WTC11 (cell line): Measurements from ENCODE around the gene MAP4. TPM values are rescaled to one million over a fixed set of nuclear protein-coding genes. Genes with fewer than 3 reads are reported as not detected.
A peak's percentile ranks its signal among the peaks of the same experiment; 100 is the strongest.

ENCODE experiments used
- ATAC-seq: fragments of 200-7000 bp; cut with Tn5 transposase; 2 replicates; pipeline ENCODE4 v1.10.0; 2021; ENCODE audit warnings: mild to moderate bottlenecking, moderate library complexity
- CTCF ChIA-PET: fragments of 300-600 bp; sonication (Branson Sonifier 250); formaldehyde crosslinking; loops from one replicate; lab custom pipeline; 2021; ENCODE audit warnings: antibody characterized with exemption; lab: Charles Lee
- POLR2A ChIA-PET: fragments of 350-600 bp; sonication (Branson Sonifier 250); formaldehyde crosslinking; loops from one replicate; lab custom pipeline; 2021; ENCODE audit warnings: antibody characterized with exemption; lab: Charles Lee
- DNase-seq: peaks from one replicate; pipeline ENCODE4 v3.0.0; 2021; ENCODE audit warnings: low spot score
- H3K27ac Mint-ChIP-seq: 2 replicates; pipeline ENCODE4 v1.8.0; 2021; ENCODE audit warnings: mixed read lengths
- H3K27me3 Mint-ChIP-seq: 2 replicates; pipeline ENCODE4 v1.8.0; 2021; ENCODE audit warnings: low read depth, mild to moderate bottlenecking, moderate library complexity, mixed read lengths
- H3K36me3 Mint-ChIP-seq: 2 replicates; pipeline ENCODE4 v1.8.0; 2021; ENCODE audit warnings: mixed read lengths
- H3K4me1 Mint-ChIP-seq: 2 replicates; pipeline ENCODE4 v1.8.0; 2022; ENCODE audit warnings: mixed read lengths
- H3K4me3 Mint-ChIP-seq: 2 replicates; pipeline ENCODE4 v1.8.0; 2021; ENCODE audit warnings: mild to moderate bottlenecking, moderate library complexity, mixed read lengths
- H3K9me3 Mint-ChIP-seq: 2 replicates; pipeline ENCODE4 v1.8.0; 2021; ENCODE audit warnings: mixed read lengths
- ATF3 ChIP-seq: sonication (generic); formaldehyde crosslinking; conservative IDR thresholded peaks from 2 replicates; pipeline ENCODE4 v1.8.1; 2022; ENCODE audit warnings: mild to moderate bottlenecking, missing genetic modification reagents
- CREM ChIP-seq: sonication (generic); formaldehyde crosslinking; IDR thresholded peaks from 2 replicates; pipeline ENCODE4 v1.8.1; 2022; ENCODE audit warnings: mild to moderate bottlenecking, missing genetic modification reagents, moderate library complexity
- FOXP1 ChIP-seq: sonication (generic); formaldehyde crosslinking; IDR thresholded peaks from 2 replicates; pipeline ENCODE4 v1.8.0; 2022; ENCODE audit warnings: missing genetic modification reagents, mild to moderate bottlenecking, moderate library complexity, borderline replicate concordance
- FOXP4 ChIP-seq: sonication (generic); formaldehyde crosslinking; IDR thresholded peaks from 2 replicates; pipeline ENCODE4 v1.8.0; 2022; ENCODE audit warnings: mild to moderate bottlenecking, missing genetic modification reagents
- IRF1 ChIP-seq: sonication (generic); formaldehyde crosslinking; IDR thresholded peaks from 2 replicates; pipeline ENCODE4 v1.8.0; 2023; ENCODE audit warnings: missing genetic modification reagents
- IRF2 ChIP-seq: sonication (generic); formaldehyde crosslinking; IDR thresholded peaks from 2 replicates; pipeline ENCODE4 v1.8.0; 2022; ENCODE audit warnings: low read depth, missing genetic modification reagents, borderline replicate concordance
- JAZF1 ChIP-seq: fragments of 250-450 bp; sonication (Bioruptor Pico); IDR thresholded peaks from 2 replicates; pipeline ENCODE4 v1.9.0; 2021; ENCODE audit warnings: moderate library complexity, mild to moderate bottlenecking, inconsistent platforms
- PRRX2 ChIP-seq: fragments of 250-450 bp; sonication (Bioruptor Pico); IDR thresholded peaks from 2 replicates; pipeline ENCODE4 v1.8.0; 2021; ENCODE audit warnings: mild to moderate bottlenecking
- SMAD4 ChIP-seq: sonication (generic); formaldehyde crosslinking; IDR thresholded peaks from 2 replicates; pipeline ENCODE4 v1.8.0; 2022; ENCODE audit warnings: mild to moderate bottlenecking, missing genetic modification reagents
- ZNF121 ChIP-seq: sonication (generic); formaldehyde crosslinking; IDR thresholded peaks from 2 replicates; pipeline ENCODE4 v1.8.0; 2023; ENCODE audit warnings: missing genetic modification reagents
- ZNF263 ChIP-seq: sonication (generic); formaldehyde crosslinking; IDR thresholded peaks from 2 replicates; pipeline ENCODE4 v1.8.1; 2022; ENCODE audit warnings: low read depth, mild to moderate bottlenecking, moderate library complexity, missing genetic modification reagents
- ZNF416 ChIP-seq: fragments of 250-450 bp; sonication (Bioruptor Pico); IDR thresholded peaks from 2 replicates; pipeline ENCODE4 v1.9.0; 2021; ENCODE audit warnings: mild to moderate bottlenecking, inconsistent platforms
- ZNF423 ChIP-seq: fragments of 250-450 bp; sonication (Bioruptor Pico); IDR thresholded peaks from 2 replicates; pipeline ENCODE4 v2.1.2; 2022; ENCODE audit warnings: mild to moderate bottlenecking, moderate library complexity
- ZNF512 ChIP-seq: sonication (generic); formaldehyde crosslinking; IDR thresholded peaks from 2 replicates; pipeline ENCODE4 v1.8.1; 2022; ENCODE audit warnings: missing genetic modification reagents, borderline replicate concordance
- total RNA-seq: library from RNA; stranded (reverse); gene quantifications from 3 replicates; pipeline ENCODE4 v1.2.3, GENCODE V29; 2021
- TF ChIP-seq, protein P1 (sequence below): sonication (generic); formaldehyde crosslinking; IDR thresholded peaks from 2 replicates; pipeline ENCODE4 v1.8.1; 2022; ENCODE audit warnings: low read depth, missing genetic modification reagents, borderline replicate concordance
- TF ChIP-seq, protein P2 (sequence below): sonication (generic); formaldehyde crosslinking; IDR thresholded peaks from 2 replicates; pipeline ENCODE4 v1.8.0; 2023; ENCODE audit warnings: mild to moderate bottlenecking, missing genetic modification reagents

The MAP4 gene
- total RNA-seq, 1 experiment from 2014 or later, result 199 TPM

- Mint-ChIP-seq H3K4me3 (no peak overlapping the region), H3K4me1 (peaks cover 8% of the 10 kb centered on the region; the same call in 1 of the 2 replicates), H3K36me3 (peaks cover 18% of the 10 kb centered on the region), H3K27me3 (no peaks in the 10 kb centered on the region), H3K9me3 (no peaks in the 10 kb centered on the region), H3K27ac (no peak overlapping the region)
- ATAC-seq, result no peak
- DNase-seq, result no peak
- TF ChIP-seq FOXP1, result no peak
- TF ChIP-seq ZNF263 (CRISPR knock-in tag), result no peak
- TF ChIP-seq ATF3 (CRISPR knock-in tag), result no peak
- no peak for TF ChIP-seq ZNF416 (CRISPR knock-in tag)
- TF ChIP-seq, protein P1, sequence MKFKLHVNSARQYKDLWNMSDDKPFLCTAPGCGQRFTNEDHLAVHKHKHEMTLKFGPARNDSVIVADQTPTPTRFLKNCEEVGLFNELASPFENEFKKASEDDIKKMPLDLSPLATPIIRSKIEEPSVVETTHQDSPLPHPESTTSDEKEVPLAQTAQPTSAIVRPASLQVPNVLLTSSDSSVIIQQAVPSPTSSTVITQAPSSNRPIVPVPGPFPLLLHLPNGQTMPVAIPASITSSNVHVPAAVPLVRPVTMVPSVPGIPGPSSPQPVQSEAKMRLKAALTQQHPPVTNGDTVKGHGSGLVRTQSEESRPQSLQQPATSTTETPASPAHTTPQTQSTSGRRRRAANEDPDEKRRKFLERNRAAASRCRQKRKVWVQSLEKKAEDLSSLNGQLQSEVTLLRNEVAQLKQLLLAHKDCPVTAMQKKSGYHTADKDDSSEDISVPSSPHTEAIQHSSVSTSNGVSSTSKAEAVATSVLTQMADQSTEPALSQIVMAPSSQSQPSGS (CRISPR knock-in tag), result no peak
- ChIA-PET POLR2A (no interaction called here), CTCF (interaction anchor here (1.1 to 1.5 kb wide), 3 partner anchors 42 to 82 kb away, joined by 3 to 5 read pairs (median 4); no protein-coding TSS in a partner anchor)
These were observed 108.4 kb downstream of the MAP4 start for GRCh38 chr3:47907784-47908183.

- no peak overlapping the region for H3K4me3 Mint-ChIP-seq
These were observed 113.5 kb downstream of the MAP4 start for GRCh38 chr3:47902746-47903145.

DNA sequence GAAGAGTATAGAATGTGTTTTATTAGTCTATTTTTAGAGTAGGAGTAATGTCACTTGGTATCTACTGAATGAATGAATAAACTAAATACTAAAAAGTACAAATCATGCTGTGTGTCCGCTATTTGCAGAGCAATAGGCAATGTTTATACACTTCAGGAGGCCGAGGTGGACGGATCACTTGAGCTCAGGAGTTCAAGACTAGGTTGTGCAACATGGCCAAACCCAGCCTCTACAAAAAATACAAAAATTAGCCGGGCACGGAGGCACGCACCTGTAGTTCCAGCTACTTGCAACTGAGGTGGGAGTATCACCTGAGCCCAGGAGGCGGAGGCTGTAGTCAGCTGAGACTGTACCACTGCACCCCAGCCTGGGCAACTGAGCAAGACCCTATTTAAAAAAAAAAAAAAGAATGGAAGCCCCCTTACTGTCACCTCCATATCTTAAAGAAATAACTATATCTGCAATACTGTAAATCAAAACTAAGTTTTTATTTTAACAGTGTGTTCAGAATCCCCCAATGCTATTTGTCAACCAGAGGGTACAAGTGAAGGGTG lies 114.9 kb downstream of the MAP4 start:
- Mint-ChIP-seq H3K27me3 (no peaks in the 10 kb centered on the region), H3K36me3 (peaks cover 15% of the 10 kb centered on the region), H3K27ac (peak overlapping the region; percentile 89; the same call in 1 of the 2 replicates), H3K4me3 (no peak overlapping the region), H3K9me3 (no peaks in the 10 kb centered on the region), H3K4me1 (no peaks in the 10 kb centered on the region)
- ATAC-seq (no peak), DNase-seq (no peak)
- CTCF ChIA-PET, result no interaction called here
- TF ChIP-seq ZNF512 (no peak), ZNF121 (CRISPR knock-in tag) (0 out of 2 replicates have a peak, but pooled peaks have one; percentile 22)
- POLR2A ChIA-PET, result interaction anchor here (1.5 kb wide), 1 partner anchor 11 kb away, joined by 3 read pairs; no protein-coding TSS in a partner anchor

More at GRCh38 chr3:47902746-47903145, 113.5 kb downstream of the MAP4 start:
- Mint-ChIP-seq H3K27me3 (no peaks in the 10 kb centered on the region), H3K4me1 (no peaks in the 10 kb centered on the region), H3K9me3 (no peaks in the 10 kb centered on the region), H3K36me3 (peaks cover 15% of the 10 kb centered on the region), H3K27ac (0 out of 2 replicates have a peak overlapping the region, but pooled peaks have one; percentile 24)
- TF ChIP-seq SMAD4 (CRISPR knock-in tag), result no peak
- TF ChIP-seq, protein P2, sequence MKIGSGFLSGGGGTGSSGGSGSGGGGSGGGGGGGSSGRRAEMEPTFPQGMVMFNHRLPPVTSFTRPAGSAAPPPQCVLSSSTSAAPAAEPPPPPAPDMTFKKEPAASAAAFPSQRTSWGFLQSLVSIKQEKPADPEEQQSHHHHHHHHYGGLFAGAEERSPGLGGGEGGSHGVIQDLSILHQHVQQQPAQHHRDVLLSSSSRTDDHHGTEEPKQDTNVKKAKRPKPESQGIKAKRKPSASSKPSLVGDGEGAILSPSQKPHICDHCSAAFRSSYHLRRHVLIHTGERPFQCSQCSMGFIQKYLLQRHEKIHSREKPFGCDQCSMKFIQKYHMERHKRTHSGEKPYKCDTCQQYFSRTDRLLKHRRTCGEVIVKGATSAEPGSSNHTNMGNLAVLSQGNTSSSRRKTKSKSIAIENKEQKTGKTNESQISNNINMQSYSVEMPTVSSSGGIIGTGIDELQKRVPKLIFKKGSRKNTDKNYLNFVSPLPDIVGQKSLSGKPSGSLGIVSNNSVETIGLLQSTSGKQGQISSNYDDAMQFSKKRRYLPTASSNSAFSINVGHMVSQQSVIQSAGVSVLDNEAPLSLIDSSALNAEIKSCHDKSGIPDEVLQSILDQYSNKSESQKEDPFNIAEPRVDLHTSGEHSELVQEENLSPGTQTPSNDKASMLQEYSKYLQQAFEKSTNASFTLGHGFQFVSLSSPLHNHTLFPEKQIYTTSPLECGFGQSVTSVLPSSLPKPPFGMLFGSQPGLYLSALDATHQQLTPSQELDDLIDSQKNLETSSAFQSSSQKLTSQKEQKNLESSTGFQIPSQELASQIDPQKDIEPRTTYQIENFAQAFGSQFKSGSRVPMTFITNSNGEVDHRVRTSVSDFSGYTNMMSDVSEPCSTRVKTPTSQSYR (CRISPR knock-in tag), result no peak
- ChIA-PET POLR2A (no interaction called here), CTCF (no interaction called here)
- no peak for DNase-seq
- no peak for ATAC-seq

DNA sequence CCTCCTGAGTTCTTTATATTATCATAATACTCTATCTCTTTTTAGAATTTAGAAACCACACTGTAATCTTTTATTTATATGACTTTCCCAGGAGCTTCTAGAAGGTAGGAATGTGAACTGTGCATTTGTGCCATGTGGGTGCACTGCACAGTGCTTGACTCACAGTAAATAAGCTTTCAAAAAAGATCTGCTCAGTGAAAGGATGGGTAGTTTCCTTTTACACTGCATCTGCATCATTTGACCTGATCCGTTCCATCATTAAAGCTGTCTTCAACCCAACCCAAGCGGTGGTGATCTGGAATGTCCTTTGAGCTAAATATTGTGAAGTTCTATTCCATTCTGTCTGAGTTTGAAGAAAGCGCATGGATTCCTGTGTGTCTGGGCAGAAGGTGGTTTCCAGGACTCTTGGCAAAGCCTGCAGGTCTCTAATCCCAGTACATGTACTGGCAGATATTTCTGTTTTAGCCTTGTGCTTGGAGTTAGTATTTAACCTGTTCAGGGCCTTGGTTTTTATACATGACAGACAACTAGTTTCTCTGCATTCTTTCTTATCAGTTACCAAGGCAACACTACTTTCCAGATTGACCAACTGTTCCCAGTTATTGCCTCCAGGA lies 116.6 kb downstream of the MAP4 start:
- ChIA-PET POLR2A (no interaction called here), CTCF (interaction anchor here (1.4 to 1.7 kb wide), 2 partner anchors 62 to 259 kb away, joined by 5 to 6 read pairs; no protein-coding TSS in a partner anchor)
- ATAC-seq (no peak), DNase-seq (no peak)
- H3K27me3 Mint-ChIP-seq, result no peaks in the 10 kb centered on the region
- no peaks in the 10 kb centered on the region for H3K9me3 Mint-ChIP-seq
- peaks cover 11% of the 10 kb centered on the region for H3K36me3 Mint-ChIP-seq
- no peak overlapping the region for H3K4me3 Mint-ChIP-seq
- no peak overlapping the region; the same call in 1 of the 2 replicates for H3K27ac Mint-ChIP-seq
- no peaks in the 10 kb centered on the region for H3K4me1 Mint-ChIP-seq
- TF ChIP-seq FOXP4 (CRISPR knock-in tag) (no peak), ZNF263 (CRISPR knock-in tag) (no peak), ATF3 (CRISPR knock-in tag) (no peak), FOXP1 (no peak), IRF2 (CRISPR knock-in tag) (no peak), IRF1 (CRISPR knock-in tag) (no peak), CREM (CRISPR knock-in tag) (no peak), ZNF423 (CRISPR knock-in tag) (no peak), JAZF1 (no peak), PRRX2 (CRISPR knock-in tag) (no peak), ZNF121 (CRISPR knock-in tag) (no peak)
